Measurements from ENCODE around the gene RAPGEFL1.

The RAPGEFL1 gene

DNA sequence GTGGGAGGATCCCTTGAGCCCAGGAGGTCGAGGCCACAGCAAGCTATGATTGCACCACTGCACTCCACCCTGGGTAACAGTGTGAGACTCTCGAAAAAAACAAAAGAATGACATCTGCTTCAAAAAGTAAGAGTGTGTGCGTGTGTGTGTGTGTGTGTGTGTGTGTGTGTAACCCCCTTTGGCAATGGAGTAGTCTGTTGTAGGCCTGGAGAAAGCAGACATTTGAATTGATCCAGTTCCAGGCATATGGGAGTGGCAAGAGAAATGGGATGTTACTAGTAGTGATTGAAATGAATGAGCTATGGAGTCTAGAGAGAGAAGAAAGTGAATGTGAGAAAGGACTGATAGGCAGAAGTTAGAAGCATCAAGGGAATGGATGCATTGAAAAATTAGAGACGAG is 27.0 kb upstream of the RAPGEFL1 start:
- H3K36me3 ChIP-seq: peaks cover 100% of the 10 kb centered on the region

DNA sequence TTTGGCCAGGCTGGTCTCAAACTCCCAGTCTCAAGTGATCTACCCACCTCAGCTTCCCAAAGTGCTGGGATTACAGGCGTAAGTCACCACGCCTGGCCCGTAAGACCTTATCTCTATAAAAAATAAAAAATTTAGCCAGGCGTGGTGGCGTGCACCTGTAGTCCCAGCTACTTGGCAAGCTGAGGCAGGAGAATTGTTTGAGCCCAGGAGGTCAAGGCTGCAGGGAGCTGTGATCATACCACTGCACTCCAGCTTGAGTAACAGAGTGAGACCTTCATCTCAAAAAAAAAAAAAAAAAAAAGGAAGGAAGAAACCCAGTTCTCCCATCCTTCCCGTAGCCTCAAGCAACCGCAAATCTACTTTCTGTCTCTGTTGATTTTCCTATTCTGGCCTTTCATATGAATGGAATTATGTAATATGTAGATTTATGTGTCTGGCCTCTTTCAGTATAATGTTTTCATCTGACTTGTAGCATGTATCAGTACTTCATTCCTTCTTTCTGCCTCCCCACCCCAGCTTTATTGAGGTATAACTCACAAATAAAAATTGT is 25.8 kb upstream of the RAPGEFL1 start:
- H3K27ac ChIP-seq: peak overlapping the region; percentile 18; the same call in 1 of the 2 replicates
- no peak for TF ChIP-seq Cebpa-rat (IDR thresholded peaks at IDR 0.05)
- H3K36me3 ChIP-seq: peaks cover 100% of the 10 kb centered on the region
- no peak overlapping the region; the same call in 1 of the 2 replicates for H3K9ac ChIP-seq
- no peak overlapping the region for H3K4me3 ChIP-seq
- peaks cover 99% of the 10 kb centered on the region for H4K20me1 ChIP-seq
- peaks cover 22% of the 10 kb centered on the region for H3K4me1 ChIP-seq
- peak overlapping the region; percentile 55 for H3K4me2 ChIP-seq
- no peaks in the 10 kb centered on the region for H3K27me3 ChIP-seq
- H3K9me3 ChIP-seq: no peaks in the 10 kb centered on the region

More for the DNA sequence above, 27.0 kb upstream of the RAPGEFL1 start:
- TF ChIP-seq Cebpa-rat (IDR thresholded peaks at IDR 0.05): no peak
- Histone ChIP-seq H3K4me3 (no peak overlapping the region), H3K9me3 (no peaks in the 10 kb centered on the region), H4K20me1 (peaks cover 100% of the 10 kb centered on the region), H3K9ac (no peak overlapping the region), H3K4me1 (peaks cover 22% of the 10 kb centered on the region), H3K27ac (no peak overlapping the region), H3K27me3 (no peaks in the 10 kb centered on the region), H3K4me2 (peak overlapping the region; percentile 12; the same call in 1 of the 2 replicates)

DNA sequence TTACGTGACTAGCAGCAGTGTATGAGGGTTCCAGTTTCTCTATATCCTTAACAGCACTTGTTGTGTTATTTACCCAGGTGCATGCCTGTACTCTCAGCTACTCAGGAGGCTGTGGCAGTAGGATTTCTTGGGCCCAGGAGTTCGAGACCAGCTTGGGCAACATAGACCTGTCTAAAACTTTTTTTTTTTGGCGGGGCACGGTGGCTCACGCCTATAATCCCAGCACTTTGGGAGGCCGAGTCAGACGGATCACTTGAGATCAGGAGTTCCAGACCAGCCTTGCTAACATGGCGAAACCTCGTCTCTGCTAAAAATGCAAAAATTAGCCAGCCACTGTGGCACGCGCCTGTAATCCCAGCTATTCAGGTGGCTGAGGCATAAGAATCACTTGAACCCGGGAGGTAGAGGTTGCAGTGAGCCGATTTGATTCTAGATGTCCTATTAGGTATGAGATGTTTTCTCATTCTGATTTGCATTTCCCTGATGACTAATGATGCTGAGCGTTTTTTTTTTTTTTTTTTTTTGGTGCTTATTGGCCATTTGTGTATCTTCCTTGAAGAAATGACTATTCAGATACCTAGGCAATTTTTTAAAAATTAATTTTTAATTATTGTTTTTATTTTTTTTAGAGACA is 23.6 kb upstream of the RAPGEFL1 start:
- Histone ChIP-seq H3K27ac (no peak overlapping the region), H3K9me3 (no peaks in the 10 kb centered on the region), H3K36me3 (peaks cover 98% of the 10 kb centered on the region), H3K4me2 (no peak overlapping the region), H3K9ac (no peak overlapping the region), H3K4me1 (peaks cover 22% of the 10 kb centered on the region), H3K4me3 (no peak overlapping the region), H3K27me3 (no peaks in the 10 kb centered on the region), H4K20me1 (peaks cover 98% of the 10 kb centered on the region)
- no peak for TF ChIP-seq Cebpa-rat (IDR thresholded peaks at IDR 0.05)

DNA sequence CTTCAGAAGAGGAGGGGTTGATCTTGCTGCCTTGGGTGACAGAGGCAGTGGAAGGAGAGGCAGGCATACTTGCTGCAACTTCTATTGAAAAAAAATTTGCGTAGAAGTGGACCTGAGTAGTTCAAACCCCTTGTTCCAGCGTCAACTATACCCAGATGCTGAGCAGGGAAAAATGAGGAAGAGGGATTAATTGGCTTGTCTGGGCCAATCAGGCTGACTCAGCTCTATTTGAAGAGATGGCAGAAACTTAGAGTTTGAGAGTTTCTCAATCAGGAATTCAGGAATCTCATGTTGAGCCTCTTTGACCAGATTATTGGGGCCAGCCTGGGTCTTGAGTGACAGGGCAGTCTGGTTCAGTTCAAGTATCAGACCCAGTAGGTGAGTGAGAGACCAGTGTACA is 19.3 kb upstream of the RAPGEFL1 start:
- Histone ChIP-seq H3K4me3 (no peak overlapping the region), H3K4me2 (no peak overlapping the region), H3K27me3 (no peaks in the 10 kb centered on the region), H3K4me1 (no peaks in the 10 kb centered on the region), H4K20me1 (peaks cover 97% of the 10 kb centered on the region), H3K9ac (no peak overlapping the region), H3K27ac (no peak overlapping the region), H3K9me3 (no peaks in the 10 kb centered on the region), H3K36me3 (peaks cover 98% of the 10 kb centered on the region)
- TF ChIP-seq Cebpa-rat (IDR thresholded peaks at IDR 0.05): no peak

DNA sequence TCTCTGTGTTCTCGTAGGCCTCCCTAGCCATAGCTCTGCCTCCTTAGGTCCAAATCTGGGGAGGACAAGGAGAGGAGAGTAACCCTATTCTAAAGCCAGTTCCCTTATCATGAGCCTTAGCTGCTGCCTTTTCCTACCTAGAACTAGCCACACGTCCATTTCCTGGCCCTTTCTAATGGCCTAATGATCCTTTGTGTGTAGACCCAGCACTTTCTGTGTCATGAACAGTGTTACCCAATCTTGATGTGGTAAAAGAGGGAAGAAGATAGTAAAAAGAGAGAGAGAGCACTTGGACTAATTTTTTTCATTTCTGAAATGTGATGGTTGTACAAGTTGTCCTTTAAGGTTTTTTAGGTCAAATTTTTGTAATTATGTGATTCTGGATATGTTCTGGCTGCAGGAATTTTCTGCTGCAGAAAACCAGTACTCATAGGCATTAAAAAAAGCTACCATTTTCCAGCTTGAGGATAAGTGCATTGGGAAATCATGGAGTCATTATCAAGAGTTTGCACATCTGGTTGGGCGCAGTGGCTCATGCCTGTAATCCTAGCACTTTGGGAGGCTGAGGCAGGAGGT is 18.7 kb upstream of the RAPGEFL1 start:
- Histone ChIP-seq H3K9ac (no peak overlapping the region), H3K4me3 (no peak overlapping the region), H3K27ac (no peak overlapping the region), H3K9me3 (no peaks in the 10 kb centered on the region), H3K36me3 (peaks cover 98% of the 10 kb centered on the region), H4K20me1 (peaks cover 93% of the 10 kb centered on the region), H3K27me3 (no peaks in the 10 kb centered on the region), H3K4me2 (no peak overlapping the region), H3K4me1 (no peaks in the 10 kb centered on the region)
- no peak for TF ChIP-seq Cebpa-rat (IDR thresholded peaks at IDR 0.05)

DNA sequence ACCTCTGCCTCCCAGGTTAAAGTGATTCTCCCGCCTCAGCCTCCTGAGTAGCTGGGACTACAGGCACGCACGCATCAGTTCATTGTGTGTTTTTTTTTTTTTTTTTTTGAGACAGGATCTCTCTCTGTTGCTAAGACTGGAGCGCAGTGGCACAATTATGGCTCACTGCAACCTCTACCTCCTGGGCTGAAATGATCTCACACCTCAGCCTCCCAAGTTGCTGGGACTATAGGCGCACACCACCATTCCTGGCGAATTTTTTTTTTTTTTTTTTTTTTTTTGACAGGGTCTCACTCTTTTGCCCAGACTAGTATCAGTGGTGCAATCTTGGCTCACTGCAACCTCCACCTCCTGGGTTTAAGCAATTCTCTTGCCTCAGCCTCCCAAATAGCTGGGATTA is 17.8 kb upstream of the RAPGEFL1 start:
- H3K27me3 ChIP-seq: no peaks in the 10 kb centered on the region
- no peaks in the 10 kb centered on the region for H3K9me3 ChIP-seq
- TF ChIP-seq Cebpa-rat (IDR thresholded peaks at IDR 0.05): no peak
- peaks cover 98% of the 10 kb centered on the region for H3K36me3 ChIP-seq
- H3K4me3 ChIP-seq: no peak overlapping the region
- H3K9ac ChIP-seq: no peak overlapping the region
- H3K4me2 ChIP-seq: no peak overlapping the region
- no peak overlapping the region for H3K27ac ChIP-seq
- peaks cover 93% of the 10 kb centered on the region for H4K20me1 ChIP-seq
- no peaks in the 10 kb centered on the region for H3K4me1 ChIP-seq

DNA sequence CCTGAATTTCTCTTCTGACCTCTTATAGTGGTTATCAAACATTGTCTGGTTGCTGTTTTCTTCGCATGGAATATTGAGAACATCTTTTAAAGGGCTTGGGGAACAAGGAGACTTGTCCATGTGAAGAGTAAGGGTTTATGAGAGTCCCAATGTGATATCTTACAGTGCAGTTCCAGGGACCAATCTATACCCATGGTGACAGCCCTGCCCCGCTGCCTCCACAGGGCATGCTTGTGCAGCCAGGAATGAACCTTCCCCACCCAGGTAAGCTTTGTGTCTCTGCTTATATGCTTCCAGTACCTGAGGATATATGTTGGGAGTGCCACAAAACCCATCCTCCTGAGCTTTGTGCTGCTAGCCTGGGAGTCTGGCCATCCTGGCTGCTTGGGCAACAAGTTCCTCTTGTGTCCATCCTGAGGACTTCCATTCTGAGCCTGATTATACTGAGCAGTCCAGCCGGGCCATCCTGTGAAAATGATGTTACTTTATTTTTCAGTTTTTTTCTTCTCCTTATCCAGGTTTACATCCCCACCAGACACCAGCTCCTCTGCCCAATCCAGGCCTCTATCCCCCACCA is 9.5 kb upstream of the RAPGEFL1 start:
- TF ChIP-seq Cebpa-rat (IDR thresholded peaks at IDR 0.05): no peak
- peaks cover 54% of the 10 kb centered on the region for H4K20me1 ChIP-seq
- H3K27ac ChIP-seq: no peak overlapping the region
- no peak overlapping the region for H3K4me3 ChIP-seq
- H3K9ac ChIP-seq: no peak overlapping the region
- no peaks in the 10 kb centered on the region for H3K4me1 ChIP-seq
- H3K36me3 ChIP-seq: peaks cover 99% of the 10 kb centered on the region
- no peaks in the 10 kb centered on the region for H3K27me3 ChIP-seq
- no peaks in the 10 kb centered on the region for H3K9me3 ChIP-seq
- H3K4me2 ChIP-seq: no peak overlapping the region

DNA sequence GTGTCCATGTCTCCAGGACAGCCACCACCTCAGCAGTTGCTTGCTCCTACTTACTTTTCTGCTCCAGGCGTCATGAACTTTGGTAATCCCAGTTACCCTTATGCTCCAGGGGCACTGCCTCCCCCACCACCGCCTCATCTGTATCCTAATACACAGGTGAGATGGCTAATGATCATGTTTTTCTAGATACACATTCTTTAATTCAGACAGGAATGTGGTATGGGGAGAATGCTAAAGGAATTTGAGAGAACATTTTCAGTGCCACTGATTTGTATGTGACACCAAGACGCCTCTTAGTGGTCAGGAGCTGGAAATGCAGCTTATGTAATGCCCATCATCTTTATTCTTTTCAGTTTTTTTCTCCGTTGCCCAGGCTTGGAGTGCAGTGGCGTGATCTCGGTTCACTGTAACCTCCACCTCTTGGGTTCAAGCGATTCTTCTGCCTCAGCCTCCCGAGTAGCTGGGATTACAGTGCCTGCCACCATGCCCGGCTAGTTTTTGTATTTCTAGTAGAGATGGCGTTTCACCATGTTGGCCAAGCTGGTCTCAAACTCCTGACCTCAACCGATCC is 8.9 kb upstream of the RAPGEFL1 start:
- no peak overlapping the region for H3K4me2 ChIP-seq
- H3K27ac ChIP-seq: no peak overlapping the region
- no peaks in the 10 kb centered on the region for H3K27me3 ChIP-seq
- H3K36me3 ChIP-seq: peaks cover 99% of the 10 kb centered on the region
- H4K20me1 ChIP-seq: peaks cover 53% of the 10 kb centered on the region
- no peaks in the 10 kb centered on the region for H3K9me3 ChIP-seq
- no peak for TF ChIP-seq Cebpa-rat (IDR thresholded peaks at IDR 0.05)
- H3K9ac ChIP-seq: no peak overlapping the region
- H3K4me1 ChIP-seq: no peaks in the 10 kb centered on the region
- H3K4me3 ChIP-seq: no peak overlapping the region

DNA sequence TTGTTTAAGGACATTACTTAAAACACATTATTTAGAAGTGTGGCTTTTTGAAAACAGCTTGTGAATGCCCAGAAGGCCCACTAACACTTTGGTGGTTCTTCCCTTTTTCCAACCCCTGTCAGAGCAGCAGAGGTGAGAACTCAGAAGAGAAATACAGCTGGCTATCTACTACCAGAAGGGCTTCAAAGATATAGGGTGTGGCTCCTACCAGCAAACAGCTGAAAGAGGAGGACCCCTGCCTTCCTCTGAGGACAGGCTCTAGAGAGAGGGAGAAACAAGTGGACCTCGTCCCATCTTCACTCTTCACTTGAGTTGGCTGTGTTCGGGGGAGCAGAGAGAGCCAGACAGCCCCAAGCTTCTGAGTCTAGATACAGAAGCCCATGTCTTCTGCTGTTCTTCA is 6.9 kb upstream of the RAPGEFL1 start:
- TF ChIP-seq Cebpa-rat (IDR thresholded peaks at IDR 0.05): no peak
- H3K36me3 ChIP-seq: peaks cover 99% of the 10 kb centered on the region
- no peak overlapping the region for H3K4me3 ChIP-seq
- no peaks in the 10 kb centered on the region for H3K27me3 ChIP-seq
- no peak overlapping the region for H3K9ac ChIP-seq
- H4K20me1 ChIP-seq: peaks cover 37% of the 10 kb centered on the region
- H3K4me1 ChIP-seq: no peaks in the 10 kb centered on the region; the same call in 1 of the 2 replicates
- no peak overlapping the region for H3K27ac ChIP-seq
- H3K4me2 ChIP-seq: no peak overlapping the region
- H3K9me3 ChIP-seq: no peaks in the 10 kb centered on the region

DNA sequence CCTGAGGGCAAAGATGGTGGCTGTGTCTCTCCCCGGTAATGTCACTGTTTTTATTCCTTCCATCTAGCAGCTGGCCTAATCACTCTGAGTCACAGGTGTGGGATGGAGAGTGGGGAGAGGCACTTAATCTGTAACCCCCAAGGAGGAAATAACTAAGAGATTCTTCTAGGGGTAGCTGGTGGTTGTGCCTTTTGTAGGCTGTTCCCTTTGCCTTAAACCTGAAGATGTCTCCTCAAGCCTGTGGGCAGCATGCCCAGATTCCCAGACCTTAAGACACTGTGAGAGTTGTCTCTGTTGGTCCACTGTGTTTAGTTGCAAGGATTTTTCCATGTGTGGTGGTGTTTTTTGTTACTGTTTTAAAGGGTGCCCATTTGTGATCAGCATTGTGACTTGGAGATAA is 5.5 kb upstream of the RAPGEFL1 start:
- no peak overlapping the region for H3K27ac ChIP-seq
- no peak overlapping the region for H3K4me2 ChIP-seq
- no peaks in the 10 kb centered on the region for H3K27me3 ChIP-seq
- H4K20me1 ChIP-seq: peaks cover 27% of the 10 kb centered on the region
- H3K36me3 ChIP-seq: peaks cover 100% of the 10 kb centered on the region
- no peak overlapping the region for H3K4me3 ChIP-seq
- H3K9ac ChIP-seq: 0 out of 2 replicates have a peak overlapping the region, but pooled peaks have one; percentile 17
- H3K4me1 ChIP-seq: peaks cover 3% of the 10 kb centered on the region
- H3K9me3 ChIP-seq: no peaks in the 10 kb centered on the region
- no peak for TF ChIP-seq Cebpa-rat (IDR thresholded peaks at IDR 0.05)

All from BLaER1 (cell line).